Measurements from ENCODE around the gene ZFY. TPM values are rescaled to one million over a fixed set of nuclear protein-coding genes. Genes with fewer than 3 reads are reported as not detected.

ZFY gene
- total and polyA plus RNA-seq, 2 of the 8 experiments (the other 6 are each of a cell fraction or from before 2014, with no cell fraction given) = 1.5 to 8.9 TPM

DNA sequence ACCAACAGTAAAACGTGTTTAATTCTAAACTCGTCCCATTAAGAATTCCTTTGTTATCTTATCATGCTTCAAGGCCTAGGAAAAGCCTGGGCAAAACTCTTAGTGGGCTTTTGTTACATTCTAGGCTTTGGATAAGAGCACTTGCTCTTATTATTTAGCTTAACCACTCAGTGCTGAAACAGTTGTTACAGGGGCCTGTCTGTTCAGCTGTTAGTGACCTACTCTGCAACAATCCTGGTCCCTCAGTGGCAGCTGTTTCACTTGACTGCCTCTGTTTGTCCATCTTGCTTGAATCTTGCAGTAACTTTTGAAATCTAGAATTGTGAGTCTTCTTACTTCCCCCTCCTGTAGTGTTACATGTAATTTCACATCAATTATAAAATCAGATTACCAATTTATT lies 88.4 kb downstream of the ZFY start:
- H4K91ac ChIP-seq (replicated peaks; ENCODE audit: insufficient read length, low read length) = no peak overlapping the region
- H3K79me2 ChIP-seq (ENCODE audit: control insufficient read depth in 1 of 2, insufficient read depth in 2 of 2, low read length in 2 of 2) = no peaks in the 10 kb centered on the region
- no peaks in the 10 kb centered on the region for H3K23me2 ChIP-seq (ENCODE audit: low read depth, low read length)
- H3K23ac ChIP-seq (ENCODE audit: insufficient read length) = no peak overlapping the region
- no peak overlapping the region for H3K4me2 ChIP-seq (ENCODE audit: insufficient read depth in 1 of 2, low read depth in 2 of 2, low read length in 2 of 2)
- FAIRE-seq = peak; percentile 13
- H3K9me3 ChIP-seq (ENCODE audit: insufficient read depth in 2 of 2, low read depth in 1 of 2, low read length in 1 of 2) = no peaks in the 10 kb centered on the region
- DNase-seq (ENCODE audit: low read depth in 1 of 2, low spot score in 2 of 2) = no peak
- no peak overlapping the region for H4K8ac ChIP-seq (ENCODE audit: extremely low read depth, insufficient read depth, low read length)
- no peak overlapping the region for H3K56ac ChIP-seq (replicated peaks; ENCODE audit: insufficient read length, low read depth, low read length)
- H3K79me1 ChIP-seq (ENCODE audit: low read depth, low read length) = no peaks in the 10 kb centered on the region
- H4K5ac ChIP-seq (ENCODE audit: insufficient read length, low read depth, low read length) = no peak overlapping the region
- H2BK15ac ChIP-seq (ENCODE audit: low read length) = no peak overlapping the region
- H2BK5ac ChIP-seq (ENCODE audit: low read depth, low read length) = no peak overlapping the region
- no peak overlapping the region for H2BK12ac ChIP-seq (ENCODE audit: low read depth, low read length)
- H3K4me3 ChIP-seq (ENCODE audit: extremely low read depth in 1 of 4, insufficient read depth in 2 of 4, low read depth in 3 of 4, low read length in 4 of 4) = no peak overlapping the region
- ChIA-PET POLR2A (ENCODE audit: partially characterized antibody) (no interaction called here), CTCF (ENCODE audit: partially characterized antibody) (no interaction called here)
- H2AK5ac ChIP-seq (ENCODE audit: low read depth, low read length) = no peak overlapping the region
- no peak overlapping the region for H3K27ac ChIP-seq (ENCODE audit: low read depth, low read length)
- H2BK120ac ChIP-seq (replicated peaks; ENCODE audit: low read depth, low read length) = no peak overlapping the region
- no peaks in the 10 kb centered on the region for H3K36me3 ChIP-seq (ENCODE audit: control insufficient read depth in 2 of 4, insufficient read depth in 4 of 4, low read length in 3 of 4)
- no peak overlapping the region; the same call in 1 of the 2 replicates for H2AFZ ChIP-seq (ENCODE audit: low read length)
- WGBS, 2 experiments (ENCODE audit: extremely low coverage in 1 of 2, insufficient coverage in 1 of 2, insufficient read length in 1 of 2, insufficient replicate concordance in 2 of 2, low coverage in 1 of 2, low lambda C conversion rate in 2 of 2, missing lambda C conversion rate in 1 of 2) = 52% methylated on average over 2 of the region's 2 CpGs; no CpG with 5 or more reads in 1 of the 2 experiments
- no peak overlapping the region for H3K9ac ChIP-seq (replicated peaks in 1 of 4; ENCODE audit: extremely low read depth in 1 of 4, low read depth in 3 of 4, low read length in 3 of 4)
- no peaks in the 10 kb centered on the region for H3K4me1 ChIP-seq (replicated peaks in 1 of 4; ENCODE audit: control insufficient read depth in 3 of 4, insufficient read depth in 4 of 4, low read length in 3 of 4)
- no peak overlapping the region for H3K18ac ChIP-seq (ENCODE audit: extremely low read depth, low read length)
- H4K20me1 ChIP-seq (replicated peaks in 1 of 2; ENCODE audit: control insufficient read depth in 1 of 2, insufficient read depth in 2 of 2, low read length in 2 of 2) = no peaks in the 10 kb centered on the region
- H3K4ac ChIP-seq (replicated peaks; ENCODE audit: insufficient read length, low read depth, low read length) = no peak overlapping the region
- no peak overlapping the region for H2BK20ac ChIP-seq (ENCODE audit: low read length)
- no peaks in the 10 kb centered on the region for H3K27me3 ChIP-seq (replicated peaks in 1 of 4; ENCODE audit: control insufficient read depth in 3 of 4, extremely low read depth in 1 of 4, insufficient read depth in 3 of 4, low read length in 3 of 4)
- no peak overlapping the region for H3K14ac ChIP-seq (ENCODE audit: insufficient read length)
- TF ChIP-seq, protein P1, sequence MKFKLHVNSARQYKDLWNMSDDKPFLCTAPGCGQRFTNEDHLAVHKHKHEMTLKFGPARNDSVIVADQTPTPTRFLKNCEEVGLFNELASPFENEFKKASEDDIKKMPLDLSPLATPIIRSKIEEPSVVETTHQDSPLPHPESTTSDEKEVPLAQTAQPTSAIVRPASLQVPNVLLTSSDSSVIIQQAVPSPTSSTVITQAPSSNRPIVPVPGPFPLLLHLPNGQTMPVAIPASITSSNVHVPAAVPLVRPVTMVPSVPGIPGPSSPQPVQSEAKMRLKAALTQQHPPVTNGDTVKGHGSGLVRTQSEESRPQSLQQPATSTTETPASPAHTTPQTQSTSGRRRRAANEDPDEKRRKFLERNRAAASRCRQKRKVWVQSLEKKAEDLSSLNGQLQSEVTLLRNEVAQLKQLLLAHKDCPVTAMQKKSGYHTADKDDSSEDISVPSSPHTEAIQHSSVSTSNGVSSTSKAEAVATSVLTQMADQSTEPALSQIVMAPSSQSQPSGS (IDR thresholded peaks at IDR 0.05; ENCODE audit: low read length) = no peak
- TF ChIP-seq RXRA (IDR thresholded peaks at IDR 0.05; ENCODE audit: insufficient read depth, low read depth, low read length) (no peak), CHD2 (IDR thresholded peaks at IDR 0.05; ENCODE audit: low read length) (no peak), NANOG (IDR thresholded peaks at IDR 0.05; ENCODE audit: insufficient read depth, low read depth, low read length, poor library complexity, severe bottlenecking) (no peak), CHD1 (IDR thresholded peaks at IDR 0.05; ENCODE audit: low read depth, low read length) (no peak), ASH2L (IDR thresholded peaks at IDR 0.05; ENCODE audit: low read length) (no peak), BRCA1 (IDR thresholded peaks at IDR 0.05; ENCODE audit: low read depth, low read length) (no peak), JUN (IDR thresholded peaks at IDR 0.05; ENCODE audit: low read depth, low read length) (no peak), RNF2 (IDR thresholded peaks at IDR 0.05; ENCODE audit: borderline replicate concordance, low read depth, low read length, missing control alignments, poor library complexity, severe bottlenecking) (no peak), KDM1A (IDR thresholded peaks at IDR 0.05; ENCODE audit: borderline replicate concordance, low read length) (no peak), TAF1 (IDR thresholded peaks at IDR 0.05; ENCODE audit: low read depth, low read length) (no peak), FOSL1 (IDR thresholded peaks at IDR 0.05; ENCODE audit: insufficient read depth, low read depth, low read length) (no peak), YY1 (IDR thresholded peaks at IDR 0.05; ENCODE audit: low read depth, low read length) (no peak), ZNF274 (IDR thresholded peaks at IDR 0.05; ENCODE audit: borderline replicate concordance, extremely low read depth, low read length) (no peak)

All from H1 (cell line).